ENCODE results near the gene AGRN.

GRCh38 chr1:1035291-1035943 is 15.5 kb downstream of the AGRN start:
- TF ChIP-seq, protein P1, sequence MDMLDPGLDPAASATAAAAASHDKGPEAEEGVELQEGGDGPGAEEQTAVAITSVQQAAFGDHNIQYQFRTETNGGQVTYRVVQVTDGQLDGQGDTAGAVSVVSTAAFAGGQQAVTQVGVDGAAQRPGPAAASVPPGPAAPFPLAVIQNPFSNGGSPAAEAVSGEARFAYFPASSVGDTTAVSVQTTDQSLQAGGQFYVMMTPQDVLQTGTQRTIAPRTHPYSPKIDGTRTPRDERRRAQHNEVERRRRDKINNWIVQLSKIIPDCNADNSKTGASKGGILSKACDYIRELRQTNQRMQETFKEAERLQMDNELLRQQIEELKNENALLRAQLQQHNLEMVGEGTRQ (CRISPR knock-in tag; IDR thresholded peaks at IDR 0.05), result no peak
- TF ChIP-seq SP1 (CRISPR knock-in tag; conservative IDR thresholded peaks at IDR 0.05) (no peak), ELF4 (CRISPR knock-in tag; IDR thresholded peaks at IDR 0.05; ENCODE audit: low read depth) (no peak), HMGXB4 (CRISPR knock-in tag; IDR thresholded peaks at IDR 0.05) (no peak), ATF6 (CRISPR knock-in tag; IDR thresholded peaks at IDR 0.05) (no peak), USF1 (CRISPR knock-in tag; IDR thresholded peaks at IDR 0.05) (no peak), ESRRA (CRISPR knock-in tag; IDR thresholded peaks at IDR 0.05; ENCODE audit: borderline replicate concordance) (no peak), FOXJ3 (CRISPR knock-in tag; IDR thresholded peaks at IDR 0.05; ENCODE audit: borderline replicate concordance) (no peak)
- TF ChIP-seq, protein P2, sequence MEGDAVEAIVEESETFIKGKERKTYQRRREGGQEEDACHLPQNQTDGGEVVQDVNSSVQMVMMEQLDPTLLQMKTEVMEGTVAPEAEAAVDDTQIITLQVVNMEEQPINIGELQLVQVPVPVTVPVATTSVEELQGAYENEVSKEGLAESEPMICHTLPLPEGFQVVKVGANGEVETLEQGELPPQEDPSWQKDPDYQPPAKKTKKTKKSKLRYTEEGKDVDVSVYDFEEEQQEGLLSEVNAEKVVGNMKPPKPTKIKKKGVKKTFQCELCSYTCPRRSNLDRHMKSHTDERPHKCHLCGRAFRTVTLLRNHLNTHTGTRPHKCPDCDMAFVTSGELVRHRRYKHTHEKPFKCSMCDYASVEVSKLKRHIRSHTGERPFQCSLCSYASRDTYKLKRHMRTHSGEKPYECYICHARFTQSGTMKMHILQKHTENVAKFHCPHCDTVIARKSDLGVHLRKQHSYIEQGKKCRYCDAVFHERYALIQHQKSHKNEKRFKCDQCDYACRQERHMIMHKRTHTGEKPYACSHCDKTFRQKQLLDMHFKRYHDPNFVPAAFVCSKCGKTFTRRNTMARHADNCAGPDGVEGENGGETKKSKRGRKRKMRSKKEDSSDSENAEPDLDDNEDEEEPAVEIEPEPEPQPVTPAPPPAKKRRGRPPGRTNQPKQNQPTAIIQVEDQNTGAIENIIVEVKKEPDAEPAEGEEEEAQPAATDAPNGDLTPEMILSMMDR (IDR thresholded peaks at IDR 0.05), result no peak
- TF ChIP-seq, protein P3, sequence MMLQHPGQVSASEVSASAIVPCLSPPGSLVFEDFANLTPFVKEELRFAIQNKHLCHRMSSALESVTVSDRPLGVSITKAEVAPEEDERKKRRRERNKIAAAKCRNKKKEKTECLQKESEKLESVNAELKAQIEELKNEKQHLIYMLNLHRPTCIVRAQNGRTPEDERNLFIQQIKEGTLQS (CRISPR knock-in tag; conservative IDR thresholded peaks at IDR 0.05), result no peak

Measured in WTC11 (cell line).